GM19324 (cell line): Measurements from ENCODE around the gene TSHZ2.

ENCODE experiments used
- ATAC-seq: cut with Tn5 transposase; IDR thresholded peaks from one replicate; pipeline ENCODE4 v1.9.1; 2021; ENCODE audit warnings: mild to moderate bottlenecking, moderate library complexity; ENCODE audit not compliant: unreplicated experiment, low FRiP score

The TSHZ2 gene

DNA sequence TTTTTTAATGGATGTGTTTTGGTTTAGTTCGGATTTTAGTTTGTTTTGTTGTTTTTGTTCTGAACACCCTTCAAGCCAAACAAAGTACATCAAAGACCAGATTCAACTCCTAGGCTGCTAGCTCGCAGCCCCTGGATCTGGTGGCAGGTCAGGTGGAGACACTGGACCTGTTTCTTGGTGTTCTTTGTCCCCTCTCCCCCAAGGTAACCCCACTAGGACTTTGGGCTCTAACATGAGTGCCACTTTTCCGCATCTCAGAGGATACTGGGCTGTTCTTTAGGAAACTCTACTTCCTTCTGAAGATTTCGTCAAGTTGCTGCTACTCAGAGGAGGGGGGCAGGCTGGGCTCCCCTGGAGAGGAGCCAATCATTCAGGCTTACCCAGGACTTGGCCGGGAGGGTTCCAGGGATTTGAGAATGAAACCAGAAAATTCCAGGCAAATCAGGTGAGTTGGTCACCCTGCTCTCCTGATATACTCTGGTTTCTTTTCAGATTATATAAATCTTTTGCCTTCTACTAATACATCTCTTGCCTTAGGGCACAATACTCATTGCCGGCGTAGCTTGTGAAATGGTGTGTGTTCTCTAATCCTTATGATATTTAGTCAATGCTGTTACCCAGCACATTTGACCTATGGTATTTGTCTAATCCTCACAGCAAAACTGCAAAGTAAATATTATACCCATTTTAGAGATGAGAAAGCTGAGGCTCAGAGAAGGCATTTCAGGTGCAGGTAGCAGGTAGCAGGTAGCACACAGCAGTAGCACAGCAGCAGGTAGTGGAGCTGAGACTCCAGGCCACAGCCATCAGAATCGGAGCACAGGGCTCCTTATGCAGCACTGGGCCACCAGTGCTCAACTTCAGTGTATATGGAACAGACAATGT is 291.6 kb downstream of the TSHZ2 start:
- no peak for ATAC-seq

DNA sequence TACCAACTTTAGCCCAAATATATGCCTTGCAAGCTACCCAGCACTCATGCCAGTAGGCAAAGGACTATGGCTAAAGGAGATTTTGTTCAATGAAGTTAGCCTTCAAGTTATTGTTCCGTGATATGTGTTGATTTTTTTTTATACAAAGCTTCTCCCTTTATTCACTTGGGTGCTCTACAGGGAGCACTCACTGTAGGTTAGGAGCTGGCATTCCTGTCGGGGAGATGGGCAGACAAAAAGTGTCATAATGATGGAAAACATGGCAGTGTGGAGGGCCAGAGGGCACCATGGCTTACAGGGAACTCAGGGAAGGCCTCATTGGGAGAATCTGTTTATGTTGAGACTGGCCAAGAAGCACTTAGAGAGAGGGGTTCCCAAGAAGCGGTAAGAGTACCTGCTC is 292.4 kb downstream of the TSHZ2 start:
- ATAC-seq: no peak

DNA sequence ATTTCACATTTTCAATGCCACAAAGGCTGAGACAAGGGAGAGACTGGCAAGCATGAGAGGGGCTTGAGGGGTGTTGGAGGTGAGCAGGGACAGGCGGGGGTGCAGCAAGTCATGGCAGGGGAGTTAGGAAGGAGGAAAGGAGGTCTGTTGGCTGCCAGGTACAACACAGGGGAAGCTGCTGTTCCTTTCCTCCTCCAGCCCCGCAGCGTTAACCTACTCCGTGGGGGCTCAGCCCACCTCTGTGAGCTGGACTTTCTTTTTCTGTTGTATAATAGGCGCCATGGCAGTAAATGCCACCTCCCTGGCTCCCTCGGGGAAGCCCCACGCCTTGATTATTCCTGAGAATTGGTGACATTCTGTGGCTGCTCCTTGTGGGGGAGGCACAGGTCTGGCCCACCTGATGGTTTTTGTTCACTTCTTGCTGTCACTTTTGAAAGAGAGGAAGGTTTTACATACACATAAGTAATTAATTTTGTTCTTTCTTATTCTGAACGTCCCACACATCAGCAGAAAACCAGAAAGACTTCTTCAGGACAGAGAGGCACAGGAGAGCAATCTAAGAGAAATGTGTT is 293.2 kb downstream of the TSHZ2 start:
- no peak for ATAC-seq

- no peak for ATAC-seq
Observed at GRCh38 chr20:53269380-53269779, 297.2 kb downstream of the TSHZ2 start.

DNA sequence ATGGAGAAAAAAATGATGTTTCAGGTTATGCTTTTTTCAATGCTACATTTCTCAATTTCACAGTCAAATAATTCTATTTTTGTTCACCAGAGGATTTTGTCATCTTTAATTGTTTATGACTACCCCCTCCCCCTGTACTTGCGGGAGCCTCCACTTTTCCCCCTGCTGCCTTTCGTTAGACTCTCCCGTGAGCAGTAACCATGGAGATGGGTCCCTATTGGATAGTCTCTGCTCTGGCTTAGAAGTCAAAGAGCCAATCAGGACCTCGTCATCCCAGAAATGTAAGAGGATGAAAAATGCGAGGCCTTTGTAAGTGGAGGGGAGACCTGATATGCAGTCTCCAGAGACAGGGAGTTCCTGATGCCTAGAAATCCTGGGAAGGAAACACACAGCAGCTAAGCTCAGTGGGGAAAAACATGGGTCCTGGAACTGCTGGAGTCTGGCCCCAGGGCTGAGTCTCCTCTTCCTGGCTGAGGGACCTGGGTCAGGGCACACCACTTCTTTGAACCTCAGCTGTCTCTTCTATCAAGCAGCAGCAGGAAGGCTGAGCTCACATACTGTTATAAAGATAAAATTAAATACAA is 298.7 kb downstream of the TSHZ2 start:
- ATAC-seq: no peak

DNA sequence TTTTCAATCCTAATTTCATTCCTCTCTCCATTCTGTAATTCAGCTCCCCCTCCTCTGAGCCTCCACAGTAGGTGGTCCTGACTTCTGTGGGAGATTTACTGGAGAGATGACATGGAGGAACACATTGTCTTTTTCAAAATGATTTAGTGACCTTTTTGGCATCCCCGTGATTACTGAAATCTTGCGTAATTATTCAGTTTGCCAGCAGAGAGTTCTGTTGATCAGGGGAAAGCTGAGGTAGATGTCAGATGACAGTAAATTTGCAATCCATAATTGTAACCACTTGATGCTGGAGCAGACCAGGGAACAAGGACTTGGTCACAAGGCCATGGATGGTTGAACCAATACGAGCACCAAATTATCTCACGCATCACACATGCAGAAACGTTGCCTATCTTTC is 302.2 kb downstream of the TSHZ2 start:
- ATAC-seq: no peak

- ATAC-seq: no peak
Observed at GRCh38 chr20:53274807-53275206, 302.6 kb downstream of the TSHZ2 start.

GRCh38 chr20:53276143-53276542 is 304.0 kb downstream of the TSHZ2 start:
- no peak for ATAC-seq

- ATAC-seq: no peak
Observed at GRCh38 chr20:53278555-53278954, 306.4 kb downstream of the TSHZ2 start.

- ATAC-seq: no peak
Observed at GRCh38 chr20:53279735-53280134, 307.6 kb downstream of the TSHZ2 start.

DNA sequence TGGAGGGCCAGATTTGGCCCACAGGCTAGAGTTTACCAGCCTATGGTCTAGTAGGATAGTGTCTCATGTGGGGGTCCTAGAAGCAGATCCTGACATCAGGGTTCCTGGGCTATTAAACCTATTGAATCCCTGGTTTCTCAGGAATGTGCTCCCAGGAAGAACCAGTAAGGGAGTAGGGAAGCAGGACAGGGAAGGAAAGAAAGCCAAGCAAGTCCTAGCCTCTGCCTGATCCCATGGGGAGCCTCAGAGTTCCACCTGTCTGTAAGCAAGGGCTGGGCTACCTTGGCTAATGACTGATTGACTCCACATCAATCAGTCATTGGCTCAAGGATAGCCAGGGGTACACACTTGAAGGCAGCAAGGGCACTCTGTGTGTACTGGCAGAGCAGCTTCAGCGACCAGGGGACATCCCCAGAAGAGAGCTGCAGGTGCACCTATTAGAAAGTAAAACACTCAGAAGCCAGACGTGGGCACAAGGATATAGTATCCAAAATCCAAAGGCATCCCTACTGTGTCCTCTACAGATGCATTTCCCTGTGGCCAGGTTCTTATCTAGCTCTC is 309.5 kb downstream of the TSHZ2 start:
- no peak for ATAC-seq

GRCh38 chr20:53282217-53282955 is 310.2 kb downstream of the TSHZ2 start:
- ATAC-seq: no peak

GRCh38 chr20:53283011-53283410 is 310.9 kb downstream of the TSHZ2 start:
- no peak for ATAC-seq

DNA sequence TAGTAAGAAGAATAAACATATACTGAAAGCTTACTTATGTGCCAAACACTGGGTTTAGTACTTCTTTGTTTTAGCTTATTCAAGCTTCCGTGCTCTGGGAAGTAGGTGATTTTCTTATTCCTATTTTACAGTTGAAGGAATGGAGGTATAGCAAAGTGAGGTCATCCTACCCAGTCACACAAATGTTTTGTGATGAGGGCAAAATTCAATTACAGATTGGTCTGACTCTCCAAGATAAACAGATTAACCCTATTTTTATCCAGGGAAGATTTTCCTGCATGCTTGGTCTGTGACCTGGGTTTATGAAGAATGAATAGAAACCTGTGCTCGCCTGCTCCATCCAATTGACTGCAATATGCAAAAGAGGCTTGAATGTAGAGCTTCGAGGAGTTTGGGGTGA is 311.4 kb downstream of the TSHZ2 start:
- ATAC-seq: no peak

- ATAC-seq: no peak
Observed at GRCh38 chr20:53284256-53284655, 312.1 kb downstream of the TSHZ2 start.

DNA sequence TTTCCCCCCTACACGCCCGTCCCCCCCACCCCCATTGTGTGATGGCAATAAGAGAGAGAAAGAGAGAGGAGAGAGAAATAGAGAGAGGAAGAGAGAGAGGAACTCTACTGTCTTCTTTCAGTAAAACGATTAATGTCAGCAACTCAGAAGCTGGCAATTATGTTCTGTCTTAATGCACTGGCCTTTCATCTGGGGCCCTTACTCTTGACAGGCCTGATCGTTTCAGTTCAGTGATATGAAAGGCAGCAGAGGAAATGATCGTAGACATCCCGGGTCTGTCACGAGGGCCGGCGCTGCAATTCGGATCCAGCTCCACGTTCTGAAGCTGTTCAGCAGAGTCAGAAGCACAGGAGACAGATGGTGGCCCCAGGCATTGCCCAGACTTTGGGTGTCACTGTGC is 312.5 kb downstream of the TSHZ2 start:
- no peak for ATAC-seq

- ATAC-seq: no peak
Observed at GRCh38 chr20:53287357-53288042, 315.3 kb downstream of the TSHZ2 start.

GRCh38 chr20:53291548-53291947 is 319.4 kb downstream of the TSHZ2 start:
- no peak for ATAC-seq

- ATAC-seq: no peak
Observed at GRCh38 chr20:53292347-53292746, 320.2 kb downstream of the TSHZ2 start.

GRCh38 chr20:53294804-53295203 is 322.6 kb downstream of the TSHZ2 start:
- ATAC-seq: no peak
